H1 (cell line): ENCODE results near the gene MCC. TPM values are rescaled to one million over a fixed set of nuclear protein-coding genes. Genes with fewer than 3 reads are reported as not detected.

Experiments
- CTCF ChIA-PET: fragments of 300-600 bp; sonication (Branson Sonifier 250); formaldehyde crosslinking; loops from one replicate; lab custom pipeline; 2021; ENCODE audit not compliant: partially characterized antibody; lab: Charles Lee
- POLR2A ChIA-PET: fragments of 300-600 bp; sonication (Branson Sonifier 250); formaldehyde crosslinking; loops from one replicate; lab custom pipeline; 2021; ENCODE audit warnings: inconsistent platforms; ENCODE audit not compliant: partially characterized antibody; lab: Charles Lee
- DNase-seq, 2 experiments: peaks; one replicate each; pipeline versions ENCODE4 v3.0.0 to v3.0.0-alpha.2; 2010 to 2022; ENCODE audit warnings: low spot score in 2 of 2, low read depth in 1 of 2, mixed read lengths in 1 of 2
- FAIRE-seq: peaks from 2 replicates; lab custom pipeline; 2011; peaks lifted over from hg19 to GRCh38; lab: Jason Lieb, UNC
- H2AFZ ChIP-seq: 2 replicates; pipeline ENCODE4 v1.8.1; 2012; ENCODE audit warnings: low read length, inconsistent platforms
- H2AK5ac ChIP-seq: 2 replicates; pipeline ENCODE4 v1.6.1; 2013; ENCODE audit warnings: low read depth, low read length
- H2BK120ac ChIP-seq: replicated peaks from 2 replicates; pipeline ENCODE3; 2013; ENCODE audit warnings: low read depth, low read length, inconsistent platforms
- H2BK12ac ChIP-seq: 2 replicates; pipeline ENCODE4 v1.6.1; 2013; ENCODE audit warnings: low read depth, low read length
- H2BK15ac ChIP-seq: 2 replicates; pipeline ENCODE4 v1.6.1; 2013; ENCODE audit warnings: low read length
- H2BK20ac ChIP-seq: 2 replicates; pipeline ENCODE4 v1.6.1; 2013; ENCODE audit warnings: low read length
- H2BK5ac ChIP-seq: 2 replicates; pipeline ENCODE4 v1.6.1; 2013; ENCODE audit warnings: low read depth, low read length
- H3K14ac ChIP-seq: 2 replicates; pipeline ENCODE4 v1.6.1; 2013; ENCODE audit warnings: inconsistent platforms; ENCODE audit not compliant: insufficient read length
- H3K18ac ChIP-seq: 2 replicates; pipeline ENCODE4 v1.6.1; 2013; ENCODE audit warnings: low read length; ENCODE audit errors: extremely low read depth
- H3K23ac ChIP-seq: 2 replicates; pipeline ENCODE4 v1.6.1; 2013; ENCODE audit warnings: inconsistent platforms; ENCODE audit not compliant: insufficient read length
- H3K23me2 ChIP-seq: 2 replicates; pipeline ENCODE4 v1.6.1; 2013; ENCODE audit warnings: low read depth, low read length
- H3K27ac ChIP-seq: 2 replicates; pipeline ENCODE4 v1.6.1; 2011; ENCODE audit warnings: low read depth, low read length, inconsistent platforms
- H3K27me3 ChIP-seq, 4 experiments: replicated peaks in 1 of 4; 1 replicate in 1 of 4; 2 replicates in 3 of 4; pipeline versions ENCODE4 v1.6.1 to v1.8.1; 2011 to 2013; ENCODE audit warnings: low read length in 3 of 4, mild to moderate bottlenecking in 3 of 4, inconsistent platforms in 2 of 4, mixed read lengths in 2 of 4, moderate library complexity in 1 of 4; ENCODE audit not compliant: control insufficient read depth in 3 of 4, insufficient read depth in 3 of 4; ENCODE audit errors: extremely low read depth in 1 of 4
- H3K36me3 ChIP-seq, 4 experiments: 2 replicates each; pipeline versions ENCODE4 v1.6.1 to v1.8.1; 2011 to 2013; ENCODE audit warnings: mild to moderate bottlenecking in 4 of 4, low read length in 3 of 4, moderate library complexity in 2 of 4, control low read depth in 1 of 4, inconsistent platforms in 1 of 4; ENCODE audit not compliant: insufficient read depth in 4 of 4, control insufficient read depth in 2 of 4
- H3K4ac ChIP-seq: replicated peaks from 2 replicates; pipeline ENCODE3; 2013; ENCODE audit warnings: low read length, low read depth, mixed read lengths, inconsistent platforms; ENCODE audit not compliant: insufficient read length
- H3K4me1 ChIP-seq, 4 experiments: replicated peaks in 1 of 4; 1 replicate in 1 of 4; 2 replicates in 3 of 4; pipeline versions ENCODE4 v1.6.1 to v1.8.1; 2011 to 2013; ENCODE audit warnings: low read length in 3 of 4, inconsistent platforms in 2 of 4, mixed read lengths in 1 of 4; ENCODE audit not compliant: insufficient read depth in 4 of 4, control insufficient read depth in 3 of 4
- H3K4me2 ChIP-seq, 2 experiments: 2 replicates each; pipeline versions ENCODE4 v1.6.1 to v1.8.1; 2011 to 2013; ENCODE audit warnings: low read depth in 2 of 2, low read length in 2 of 2, control low read depth in 1 of 2, inconsistent platforms in 1 of 2, mild to moderate bottlenecking in 1 of 2; ENCODE audit not compliant: insufficient read depth in 1 of 2
- H3K4me3 ChIP-seq, 4 experiments: fragments of 200-600, 300-600 bp in 1 of 4; sonication (generic), shearing (Covaris generic), sonication (Bioruptor Twin) in 1 of 4; 2 replicates each; pipeline versions ENCODE4 v1.5.1 to v1.8.1; 2011 to 2016; ENCODE audit warnings: low read length in 4 of 4, low read depth in 3 of 4, control low read depth in 2 of 4, inconsistent platforms in 2 of 4, mild to moderate bottlenecking in 2 of 4, mixed read lengths in 1 of 4, moderate library complexity in 1 of 4; ENCODE audit not compliant: insufficient read depth in 2 of 4; ENCODE audit errors: extremely low read depth in 1 of 4
- H3K56ac ChIP-seq: replicated peaks from 2 replicates; pipeline ENCODE3; 2013; ENCODE audit warnings: low read depth, mild to moderate bottlenecking, mixed read lengths, low read length, inconsistent platforms; ENCODE audit not compliant: insufficient read length
- H3K79me1 ChIP-seq: 2 replicates; pipeline ENCODE4 v1.6.1; 2013; ENCODE audit warnings: low read depth, low read length, control low read depth
- H3K79me2 ChIP-seq, 2 experiments: 2 replicates each; pipeline versions ENCODE4 v1.6.1 to v1.8.1; 2012 to 2013; ENCODE audit warnings: low read length in 2 of 2, mild to moderate bottlenecking in 2 of 2, inconsistent platforms in 1 of 2; ENCODE audit not compliant: insufficient read depth in 2 of 2, control insufficient read depth in 1 of 2
- H3K9ac ChIP-seq, 4 experiments: replicated peaks in 1 of 4; 1 replicate in 1 of 4; 2 replicates in 3 of 4; pipeline versions ENCODE4 v1.6.1 to v1.8.1; 2011 to 2013; ENCODE audit warnings: low read depth in 3 of 4, low read length in 3 of 4, control low read depth in 2 of 4, mild to moderate bottlenecking in 2 of 4, moderate library complexity in 2 of 4, inconsistent platforms in 1 of 4; ENCODE audit errors: extremely low read depth in 1 of 4
- H3K9me3 ChIP-seq, 2 experiments: 2 replicates each; pipeline versions ENCODE4 v1.6.1 to v1.8.1; 2012 to 2013; ENCODE audit warnings: mild to moderate bottlenecking in 2 of 2, moderate library complexity in 2 of 2, control low read depth in 1 of 2, inconsistent platforms in 1 of 2, low read depth in 1 of 2, low read length in 1 of 2, mixed read lengths in 1 of 2; ENCODE audit not compliant: insufficient read depth in 2 of 2
- H4K20me1 ChIP-seq, 2 experiments: replicated peaks in 1 of 2; 2 replicates each; pipeline versions ENCODE3 to v1.8.1; 2011 to 2013; ENCODE audit warnings: inconsistent platforms in 2 of 2, low read length in 2 of 2, mild to moderate bottlenecking in 1 of 2; ENCODE audit not compliant: insufficient read depth in 2 of 2, control insufficient read depth in 1 of 2
- H4K5ac ChIP-seq: 2 replicates; pipeline ENCODE4 v1.6.1; 2013; ENCODE audit warnings: low read length, low read depth, mixed read lengths, inconsistent platforms; ENCODE audit not compliant: insufficient read length
- H4K8ac ChIP-seq: 2 replicates; pipeline ENCODE4 v1.8.0; 2013; ENCODE audit warnings: mild to moderate bottlenecking, moderate library complexity, low read length, inconsistent platforms; ENCODE audit not compliant: insufficient read depth; ENCODE audit errors: extremely low read depth
- H4K91ac ChIP-seq: replicated peaks from 2 replicates; pipeline ENCODE3; 2013; ENCODE audit warnings: low read length, mixed read lengths, inconsistent platforms; ENCODE audit not compliant: insufficient read length
- ATF2 ChIP-seq: IDR thresholded peaks from 2 replicates; pipeline ENCODE4 v1.6.1; 2012; ENCODE audit warnings: low read length, inconsistent platforms
- FOSL1 ChIP-seq: IDR thresholded peaks from 2 replicates; pipeline ENCODE4 v1.6.1; 2011; ENCODE audit warnings: mild to moderate bottlenecking, low read depth, low read length, moderate library complexity; ENCODE audit not compliant: insufficient read depth
- GTF2F1 ChIP-seq: IDR thresholded peaks from 2 replicates; pipeline ENCODE4 v1.6.1; 2012; ENCODE audit warnings: low read depth, low read length, improper control_type of control experiment, borderline replicate concordance
- RNF2 ChIP-seq: fragments of 200-900, 300-1000 bp; sonication (generic); IDR thresholded peaks from 2 replicates; pipeline ENCODE4 v1.7.1; 2016; ENCODE audit warnings: borderline replicate concordance, low read depth, mild to moderate bottlenecking, antibody characterized with exemption, low read length; ENCODE audit not compliant: poor library complexity, severe bottlenecking; ENCODE audit errors: missing control alignments
- SUZ12 ChIP-seq: fragments of 200-600 bp; sonication (generic); IDR thresholded peaks from 2 replicates; pipeline ENCODE4 v1.6.1; 2012; ENCODE audit warnings: mild to moderate bottlenecking, inconsistent platforms, low read length, moderate library complexity, mixed read lengths
- polyA plus RNA-seq, 7 experiments: library from polyadenylated mRNA; depleted of rRNA in 3 of 7; stranded (reverse) in 5 of 7; unstranded in 2 of 7; fragments of >200 nt in 5 of 7; fragments of 200-250 nt in 2 of 7; gene quantifications; 1 replicate in 5 of 7; 2 replicates in 1 of 7; 4 replicates in 1 of 7; pipeline versions ENCODE4 v1.2.1 to v1.2.3, GENCODE V29; 2011 to 2013; ENCODE audit warnings: missing spikeins in 2 of 7, mixed read lengths in 2 of 7
- total RNA-seq: library from RNA; stranded (reverse); fragmentation: NEBNext Ultra II Directional; extraction: Animal tissue kit (Norgen Biotek cat#: 25700); gene quantifications from 2 replicates; pipeline ENCODE4 v1.2.1, GENCODE V29; 2021

Gene MCC
- total and polyA plus RNA-seq, 2 of the 8 experiments (the other 6 are each of a cell fraction or from before 2014, with no cell fraction given): 2.6 to 18.3 TPM

GRCh38 chr5:113463032-113463431 lies 25.2 kb downstream of the MCC start:
- Histone ChIP-seq H3K4ac (no peak overlapping the region), H3K4me2 (no peak overlapping the region), H2BK12ac (no peak overlapping the region), H3K27me3 (no peaks in the 10 kb centered on the region), H2BK20ac (no peak overlapping the region), H3K23ac (no peak overlapping the region), H3K4me3 (no peak overlapping the region), H3K36me3 (no peaks in the 10 kb centered on the region), H4K8ac (no peak overlapping the region), H3K79me1 (no peaks in the 10 kb centered on the region), H3K27ac (no peak overlapping the region), H3K9ac (no peak overlapping the region), H3K56ac (no peak overlapping the region), H2BK5ac (no peak overlapping the region), H2BK15ac (no peak overlapping the region), H2AFZ (no peak overlapping the region), H3K9me3 (no peaks in the 10 kb centered on the region), H3K18ac (no peak overlapping the region), H3K79me2 (no peaks in the 10 kb centered on the region), H4K5ac (no peak overlapping the region), H3K14ac (no peak overlapping the region), H3K4me1 (peaks cover 0 to 2% (median 0%) of the 10 kb centered on the region in 4 experiments; a peak in 1 of 7 replicates), H3K23me2 (peaks cover 2% of the 10 kb centered on the region; the same call in 1 of the 2 replicates), H4K91ac (no peak overlapping the region)
- POLR2A ChIA-PET: no interaction called here
- FAIRE-seq (no peak), DNase-seq (no peak)
- TF ChIP-seq SUZ12: no peak
- no peak for TF ChIP-seq RNF2
- TF ChIP-seq FOSL1: no peak
- no peak for TF ChIP-seq ATF2
- no peak for TF ChIP-seq GTF2F1
- TF ChIP-seq, all 59 proteins: peak for 0
- no peak overlapping the region for H2BK120ac ChIP-seq
- H4K20me1 ChIP-seq: no peaks in the 10 kb centered on the region
- CTCF ChIA-PET: interaction anchor here (0.7 kb wide), 1 partner anchor 12 kb away, joined by 3 read pairs; no protein-coding TSS in a partner anchor
- H2AK5ac ChIP-seq: no peak overlapping the region
